Measurements from ENCODE around the gene CAMK1D.
"Not testable (repeated sequence)": the region's sequence is repeated elsewhere in the genome, so short reads cannot be mapped to it uniquely, and the experiment has no call there.

CAMK1D gene
- total RNA-seq: 39.5 to 48.4 (median 43.4) reads per million in 3 donors

DNA sequence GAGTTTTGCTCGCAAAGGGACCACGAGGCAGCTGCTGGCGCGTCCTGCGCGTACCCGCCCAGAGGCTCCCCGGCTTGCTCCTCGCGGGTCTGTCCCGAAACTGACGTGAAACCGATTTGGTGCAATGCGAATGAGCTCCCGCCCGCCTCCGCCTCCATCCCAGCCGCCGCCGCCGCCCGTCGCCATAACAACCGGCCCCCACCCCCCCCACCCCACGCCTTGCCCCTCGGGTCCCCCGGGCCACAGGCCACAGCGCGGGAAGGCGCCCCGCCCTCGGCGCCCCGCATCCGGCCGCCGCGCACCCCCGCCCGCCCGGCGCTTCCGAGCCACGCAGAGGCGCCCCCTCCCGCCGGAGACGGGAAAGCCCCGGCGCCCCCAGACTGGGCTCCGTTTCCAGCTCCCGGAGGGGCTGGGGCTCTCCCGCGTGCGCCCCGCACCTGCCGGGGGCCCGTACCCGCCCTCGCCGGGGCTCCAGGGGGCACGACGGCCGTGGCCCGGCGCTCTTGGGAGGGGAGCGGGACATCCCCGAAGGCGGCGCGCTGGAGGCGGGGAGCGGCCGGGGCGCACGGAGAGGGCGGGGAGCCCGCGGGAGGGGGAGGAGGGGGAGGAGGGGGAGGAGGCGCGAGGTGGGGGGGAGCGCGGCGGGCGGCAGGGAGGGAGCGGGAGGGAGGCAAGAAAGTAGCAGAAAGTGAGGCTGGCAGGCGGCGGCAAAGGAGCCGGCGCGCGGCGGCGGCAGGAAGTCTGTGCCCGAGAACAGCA lies at the start of gene CAMK1D:
CAMK1D (plus strand) TSS at position 678 of the 759 bp plus-strand sequence.
- H3K4me1 ChIP-seq (ENCODE audit: control insufficient read depth, insufficient read depth, low read length, poor library complexity, severe bottlenecking): peaks cover 15% of the 10 kb centered on the region
- no peaks in the 10 kb centered on the region for H3K27me3 ChIP-seq (replicated peaks; ENCODE audit: control insufficient read depth, insufficient read depth, low read length, poor library complexity, severe bottlenecking)
- peak within 1 kb of the TSS; percentile 92 for H3K27ac ChIP-seq (ENCODE audit: insufficient read depth, low read length, poor library complexity, severe bottlenecking)
- no peaks in the 10 kb centered on the region for H3K36me3 ChIP-seq (ENCODE audit: control insufficient read depth, insufficient read depth, low read length)
- H3K9me3 ChIP-seq (ENCODE audit: control insufficient read depth, low read length): no peaks in the 10 kb centered on the region
- DNase-seq: peak; percentile 84 to 88 (median 86)
- peak within 1 kb of the TSS; percentile 67 for H3K4me3 ChIP-seq (ENCODE audit: insufficient read depth, low read depth, low read length, poor library complexity, severe bottlenecking)

DNA sequence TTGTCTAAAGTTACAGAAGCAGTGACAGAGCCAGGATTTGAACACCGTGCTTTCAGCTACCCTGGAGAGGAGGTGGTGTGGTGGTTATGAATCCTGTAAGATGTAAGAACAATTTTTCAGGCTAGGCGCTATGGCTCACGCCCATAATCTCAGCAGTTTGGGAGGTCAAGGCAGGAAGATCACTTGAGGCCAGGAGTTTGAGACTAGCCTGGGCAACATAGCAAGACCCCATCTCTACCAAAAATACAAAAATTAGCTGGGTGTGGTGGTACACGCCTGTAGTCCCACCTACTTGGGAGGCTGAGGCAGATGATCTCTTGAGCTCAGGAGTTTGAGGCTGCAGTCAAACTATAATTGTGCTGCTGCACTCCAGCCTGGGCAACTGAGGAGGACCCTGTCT lies 48.3 kb upstream of the CAMK1D start:
- not testable (repeated sequence) for H3K9me3 ChIP-seq (ENCODE audit: control insufficient read depth, low read length); H3K36me3 ChIP-seq (ENCODE audit: control insufficient read depth, insufficient read depth, low read length); H3K27me3 ChIP-seq (replicated peaks; ENCODE audit: control insufficient read depth, insufficient read depth, low read length, poor library complexity, severe bottlenecking)

DNA sequence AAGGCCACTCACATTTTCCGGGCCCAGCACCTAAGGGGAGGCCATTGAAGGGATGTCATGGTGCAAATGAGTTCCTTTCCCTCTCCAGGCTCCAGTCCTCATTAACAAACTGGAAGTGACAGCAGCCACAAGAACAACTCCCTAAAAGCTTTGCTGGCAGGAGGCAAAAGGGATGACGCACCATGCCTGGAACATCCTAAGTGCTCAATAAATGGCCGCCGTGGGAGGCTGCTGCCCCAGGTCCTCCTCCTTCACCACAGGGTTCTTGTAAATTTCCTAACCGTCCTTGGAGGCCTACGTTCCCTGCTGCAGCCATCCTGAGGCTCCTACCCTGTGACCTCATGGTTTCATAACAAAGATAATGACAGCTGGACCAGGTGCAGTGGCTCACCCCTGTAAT lies 41.3 kb upstream of the CAMK1D start:
- no peaks in the 10 kb centered on the region for H3K4me1 ChIP-seq (ENCODE audit: control insufficient read depth, insufficient read depth, low read length, poor library complexity, severe bottlenecking)
- no peaks in the 10 kb centered on the region for H3K36me3 ChIP-seq (ENCODE audit: control insufficient read depth, insufficient read depth, low read length)
- no peak overlapping the region for H3K27ac ChIP-seq (ENCODE audit: insufficient read depth, low read length, poor library complexity, severe bottlenecking)
- no peaks in the 10 kb centered on the region for H3K27me3 ChIP-seq (replicated peaks; ENCODE audit: control insufficient read depth, insufficient read depth, low read length, poor library complexity, severe bottlenecking)
- H3K4me3 ChIP-seq (ENCODE audit: insufficient read depth, low read depth, low read length, poor library complexity, severe bottlenecking): no peak overlapping the region
- no peak for DNase-seq
- no peaks in the 10 kb centered on the region for H3K9me3 ChIP-seq (ENCODE audit: control insufficient read depth, low read length)

More for the DNA sequence above, 48.3 kb upstream of the CAMK1D start:
- DNase-seq; H3K27ac ChIP-seq (ENCODE audit: insufficient read depth, low read length, poor library complexity, severe bottlenecking); H3K4me3 ChIP-seq (ENCODE audit: insufficient read depth, low read depth, low read length, poor library complexity, severe bottlenecking); H3K4me1 ChIP-seq (ENCODE audit: control insufficient read depth, insufficient read depth, low read length, poor library complexity, severe bottlenecking): not testable (repeated sequence)

DNA sequence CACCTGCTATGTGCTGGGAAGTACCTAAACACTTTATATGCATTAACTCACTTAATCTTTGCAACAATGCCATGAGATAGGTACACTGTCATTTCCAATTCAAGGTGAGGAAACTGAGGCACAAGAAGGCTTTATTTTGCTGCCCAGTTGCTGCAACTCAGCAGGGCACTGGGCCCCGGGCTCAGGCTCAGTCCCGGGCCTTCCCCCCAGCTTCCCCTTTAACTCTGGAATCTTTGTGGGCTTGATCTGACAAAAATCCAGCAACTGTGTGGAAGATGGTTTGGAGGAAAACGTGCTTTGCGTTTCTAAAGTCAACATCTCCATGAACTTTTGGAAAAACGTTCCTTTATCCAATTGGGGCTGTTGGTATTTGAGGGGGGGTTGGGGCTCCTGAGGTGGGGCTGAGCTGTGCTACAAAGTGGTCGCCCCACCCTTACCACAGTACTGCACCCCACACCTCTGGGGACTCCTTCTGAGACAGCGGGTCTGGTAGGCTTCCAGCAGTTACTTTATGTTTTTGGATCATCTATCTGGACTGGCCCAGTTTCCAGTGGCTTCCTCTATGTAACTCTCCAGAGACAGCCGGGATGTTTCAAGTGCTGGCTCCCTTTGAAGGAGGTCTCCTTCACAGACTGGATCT lies 40.5 kb upstream of the CAMK1D start:
- no peaks in the 10 kb centered on the region for H3K9me3 ChIP-seq (ENCODE audit: control insufficient read depth, low read length)
- H3K4me1 ChIP-seq (ENCODE audit: control insufficient read depth, insufficient read depth, low read length, poor library complexity, severe bottlenecking): no peaks in the 10 kb centered on the region
- H3K27me3 ChIP-seq (replicated peaks; ENCODE audit: control insufficient read depth, insufficient read depth, low read length, poor library complexity, severe bottlenecking): no peaks in the 10 kb centered on the region
- H3K27ac ChIP-seq (ENCODE audit: insufficient read depth, low read length, poor library complexity, severe bottlenecking): no peak overlapping the region
- no peak for DNase-seq
- no peak overlapping the region for H3K4me3 ChIP-seq (ENCODE audit: insufficient read depth, low read depth, low read length, poor library complexity, severe bottlenecking)
- H3K36me3 ChIP-seq (ENCODE audit: control insufficient read depth, insufficient read depth, low read length): no peaks in the 10 kb centered on the region

DNA sequence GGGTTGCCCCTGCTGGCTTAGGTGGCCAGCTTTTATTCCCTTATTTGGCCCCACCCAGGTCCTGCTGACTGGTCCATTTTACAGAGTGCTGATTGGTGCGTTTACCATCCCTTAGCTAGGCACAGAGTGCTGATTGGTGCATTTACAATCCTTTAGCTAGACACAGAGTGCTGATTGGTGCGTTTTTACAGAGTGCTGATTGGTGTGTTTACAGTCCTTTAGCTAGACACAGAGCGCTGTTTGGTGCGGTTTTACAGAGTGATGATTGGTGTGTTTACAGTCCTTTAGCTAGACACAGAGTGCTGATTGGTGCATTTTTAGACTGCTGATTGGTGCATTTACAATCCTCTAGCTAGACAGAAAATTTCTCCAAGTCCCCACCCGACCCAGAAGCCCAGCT lies 39.6 kb upstream of the CAMK1D start:
- H3K36me3 ChIP-seq (ENCODE audit: control insufficient read depth, insufficient read depth, low read length); H3K4me3 ChIP-seq (ENCODE audit: insufficient read depth, low read depth, low read length, poor library complexity, severe bottlenecking); H3K4me1 ChIP-seq (ENCODE audit: control insufficient read depth, insufficient read depth, low read length, poor library complexity, severe bottlenecking); H3K9me3 ChIP-seq (ENCODE audit: control insufficient read depth, low read length); H3K27me3 ChIP-seq (replicated peaks; ENCODE audit: control insufficient read depth, insufficient read depth, low read length, poor library complexity, severe bottlenecking); DNase-seq; H3K27ac ChIP-seq (ENCODE audit: insufficient read depth, low read length, poor library complexity, severe bottlenecking): not testable (repeated sequence)

DNA sequence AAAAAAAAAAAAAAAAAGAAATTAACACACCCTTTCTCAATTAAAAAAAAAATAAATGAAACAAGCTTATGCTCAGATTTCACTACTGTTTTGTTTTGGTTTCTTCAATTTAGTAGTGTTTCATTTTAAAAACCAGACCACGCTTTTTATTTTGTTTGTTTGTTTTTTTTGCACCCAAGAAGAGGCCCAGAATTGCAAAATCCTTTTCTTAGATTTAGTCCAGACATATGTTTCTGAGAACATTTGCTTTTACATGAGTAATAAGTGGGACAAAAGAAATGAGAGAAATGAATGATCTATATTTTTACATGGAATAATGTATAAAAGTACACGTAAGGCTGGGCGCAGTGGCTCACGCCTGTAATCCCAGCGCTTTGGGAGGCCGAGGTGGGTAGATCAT lies 34.5 kb upstream of the CAMK1D start:
- Histone ChIP-seq H3K36me3 (ENCODE audit: control insufficient read depth, insufficient read depth, low read length) (no peaks in the 10 kb centered on the region), H3K4me1 (ENCODE audit: control insufficient read depth, insufficient read depth, low read length, poor library complexity, severe bottlenecking) (no peaks in the 10 kb centered on the region), H3K9me3 (ENCODE audit: control insufficient read depth, low read length) (no peaks in the 10 kb centered on the region), H3K27me3 (replicated peaks; ENCODE audit: control insufficient read depth, insufficient read depth, low read length, poor library complexity, severe bottlenecking) (no peaks in the 10 kb centered on the region), H3K4me3 (ENCODE audit: insufficient read depth, low read depth, low read length, poor library complexity, severe bottlenecking) (no peak overlapping the region), H3K27ac (ENCODE audit: insufficient read depth, low read length, poor library complexity, severe bottlenecking) (no peak overlapping the region)
- no peak for DNase-seq

DNA sequence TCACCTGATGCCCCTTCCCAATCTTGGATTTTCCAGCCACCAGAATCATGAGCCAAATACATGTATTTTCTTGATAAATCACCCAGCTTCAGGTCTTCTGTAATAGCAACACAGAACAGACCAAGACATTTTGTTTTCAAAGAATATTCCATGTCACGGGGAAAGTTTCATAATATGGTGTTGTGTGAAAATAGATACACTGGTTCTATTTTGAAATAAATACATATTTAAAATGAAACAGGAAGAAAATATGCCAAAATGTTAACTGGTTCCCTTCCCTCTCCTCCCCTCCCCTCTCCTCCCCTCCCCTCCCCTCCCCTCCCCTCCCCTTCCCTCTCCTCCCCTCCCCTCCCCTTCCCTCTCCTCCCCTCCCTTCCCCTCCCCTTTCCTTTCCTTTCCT lies 30.3 kb upstream of the CAMK1D start:
- H3K27ac ChIP-seq (ENCODE audit: insufficient read depth, low read length, poor library complexity, severe bottlenecking): no peak overlapping the region
- H3K9me3 ChIP-seq (ENCODE audit: control insufficient read depth, low read length): no peaks in the 10 kb centered on the region
- no peaks in the 10 kb centered on the region for H3K27me3 ChIP-seq (replicated peaks; ENCODE audit: control insufficient read depth, insufficient read depth, low read length, poor library complexity, severe bottlenecking)
- no peaks in the 10 kb centered on the region for H3K36me3 ChIP-seq (ENCODE audit: control insufficient read depth, insufficient read depth, low read length)
- DNase-seq: no peak
- H3K4me3 ChIP-seq (ENCODE audit: insufficient read depth, low read depth, low read length, poor library complexity, severe bottlenecking): no peak overlapping the region
- H3K4me1 ChIP-seq (ENCODE audit: control insufficient read depth, insufficient read depth, low read length, poor library complexity, severe bottlenecking): no peaks in the 10 kb centered on the region

DNA sequence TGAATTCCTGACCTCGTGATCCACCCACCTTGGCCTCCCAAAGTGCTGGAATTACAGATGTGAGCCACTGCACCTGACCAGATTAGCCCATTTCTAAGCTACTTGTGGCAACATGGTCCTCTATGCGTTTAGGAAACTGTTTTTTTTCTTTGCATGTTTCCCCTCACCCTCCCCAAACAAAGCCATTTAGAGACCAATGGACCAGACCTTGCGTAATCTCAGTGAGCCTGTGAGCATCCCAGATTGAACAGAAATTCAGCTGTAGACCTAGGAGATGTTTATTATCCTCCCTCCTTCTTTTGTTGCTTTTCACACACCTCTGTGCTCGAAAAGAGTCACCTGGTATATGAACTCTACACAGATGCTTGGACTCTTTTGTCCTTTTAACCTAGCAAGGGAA lies 28.5 kb upstream of the CAMK1D start:
- Histone ChIP-seq H3K27ac (ENCODE audit: insufficient read depth, low read length, poor library complexity, severe bottlenecking) (no peak overlapping the region), H3K9me3 (ENCODE audit: control insufficient read depth, low read length) (no peaks in the 10 kb centered on the region), H3K4me1 (ENCODE audit: control insufficient read depth, insufficient read depth, low read length, poor library complexity, severe bottlenecking) (no peaks in the 10 kb centered on the region), H3K27me3 (replicated peaks; ENCODE audit: control insufficient read depth, insufficient read depth, low read length, poor library complexity, severe bottlenecking) (no peaks in the 10 kb centered on the region), H3K4me3 (ENCODE audit: insufficient read depth, low read depth, low read length, poor library complexity, severe bottlenecking) (no peak overlapping the region), H3K36me3 (ENCODE audit: control insufficient read depth, insufficient read depth, low read length) (no peaks in the 10 kb centered on the region)
- no peak for DNase-seq

DNA sequence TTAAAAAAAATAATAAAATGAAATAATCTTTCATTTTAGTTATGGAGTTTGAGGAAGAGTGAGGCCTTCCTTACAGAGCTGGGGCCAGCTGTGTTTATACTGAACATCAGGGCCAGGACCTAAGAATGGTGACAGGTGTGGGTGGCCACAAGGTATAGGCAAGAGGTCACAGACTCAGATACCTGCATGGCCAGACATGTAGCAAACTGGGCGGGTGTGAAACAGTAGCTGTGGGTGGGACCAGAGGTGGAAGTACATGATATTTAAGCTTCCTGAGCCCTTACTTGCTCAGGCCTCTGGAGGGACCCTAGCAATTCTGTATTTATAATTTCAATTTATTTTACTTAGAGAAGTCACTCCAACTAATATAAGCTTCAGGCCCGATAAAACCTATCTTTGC lies 27.7 kb upstream of the CAMK1D start:
- no peak overlapping the region for H3K4me3 ChIP-seq (ENCODE audit: insufficient read depth, low read depth, low read length, poor library complexity, severe bottlenecking)
- H3K36me3 ChIP-seq (ENCODE audit: control insufficient read depth, insufficient read depth, low read length): no peaks in the 10 kb centered on the region
- no peaks in the 10 kb centered on the region for H3K27me3 ChIP-seq (replicated peaks; ENCODE audit: control insufficient read depth, insufficient read depth, low read length, poor library complexity, severe bottlenecking)
- no peaks in the 10 kb centered on the region for H3K4me1 ChIP-seq (ENCODE audit: control insufficient read depth, insufficient read depth, low read length, poor library complexity, severe bottlenecking)
- no peak for DNase-seq
- no peaks in the 10 kb centered on the region for H3K9me3 ChIP-seq (ENCODE audit: control insufficient read depth, low read length)
- no peak overlapping the region for H3K27ac ChIP-seq (ENCODE audit: insufficient read depth, low read length, poor library complexity, severe bottlenecking)

DNA sequence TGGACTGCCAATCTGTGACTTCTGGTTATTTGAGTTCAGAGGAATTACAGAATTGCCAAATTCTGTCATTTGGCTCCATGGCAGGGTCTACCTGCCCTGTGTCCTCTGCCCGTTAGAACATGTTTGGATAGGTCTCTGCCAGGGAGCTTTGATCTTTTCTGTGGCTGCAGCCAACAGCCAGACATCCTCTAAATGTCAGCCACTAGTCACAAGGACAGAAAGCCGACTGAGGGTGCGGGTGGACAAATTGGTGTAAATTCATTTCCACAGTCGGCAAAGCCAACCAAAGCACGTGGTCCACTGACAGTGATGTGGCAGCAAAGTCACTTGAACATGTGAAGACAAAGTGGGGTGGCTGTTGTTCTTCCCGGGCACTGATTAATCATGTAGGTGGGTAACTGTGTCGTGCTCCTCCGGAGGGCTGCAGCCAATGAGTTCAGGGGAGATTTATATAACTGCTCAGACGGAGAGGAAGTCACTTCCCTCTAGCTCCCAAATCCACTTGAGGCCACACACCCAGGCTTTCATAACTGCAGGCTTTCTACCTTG lies 26.7 kb upstream of the CAMK1D start:
- Histone ChIP-seq H3K4me1 (ENCODE audit: control insufficient read depth, insufficient read depth, low read length, poor library complexity, severe bottlenecking) (no peaks in the 10 kb centered on the region), H3K27me3 (replicated peaks; ENCODE audit: control insufficient read depth, insufficient read depth, low read length, poor library complexity, severe bottlenecking) (no peaks in the 10 kb centered on the region), H3K27ac (ENCODE audit: insufficient read depth, low read length, poor library complexity, severe bottlenecking) (no peak overlapping the region), H3K36me3 (ENCODE audit: control insufficient read depth, insufficient read depth, low read length) (no peaks in the 10 kb centered on the region), H3K4me3 (ENCODE audit: insufficient read depth, low read depth, low read length, poor library complexity, severe bottlenecking) (no peak overlapping the region), H3K9me3 (ENCODE audit: control insufficient read depth, low read length) (no peaks in the 10 kb centered on the region)
- no peak for DNase-seq

Measured in effector memory CD4-positive, alpha-beta T cell (primary cell).